ENCODE results near the gene HBE1. TPM values are rescaled to one million over a fixed set of nuclear protein-coding genes. Genes with fewer than 3 reads are reported as not detected.

The HBE1 gene
- total RNA-seq, 2 donors from 2014 or later, result not detected

- no peak overlapping the region for H3K27ac ChIP-seq
- H3K9me3 ChIP-seq, result no peaks in the 10 kb centered on the region
- TF ChIP-seq, protein P1, sequence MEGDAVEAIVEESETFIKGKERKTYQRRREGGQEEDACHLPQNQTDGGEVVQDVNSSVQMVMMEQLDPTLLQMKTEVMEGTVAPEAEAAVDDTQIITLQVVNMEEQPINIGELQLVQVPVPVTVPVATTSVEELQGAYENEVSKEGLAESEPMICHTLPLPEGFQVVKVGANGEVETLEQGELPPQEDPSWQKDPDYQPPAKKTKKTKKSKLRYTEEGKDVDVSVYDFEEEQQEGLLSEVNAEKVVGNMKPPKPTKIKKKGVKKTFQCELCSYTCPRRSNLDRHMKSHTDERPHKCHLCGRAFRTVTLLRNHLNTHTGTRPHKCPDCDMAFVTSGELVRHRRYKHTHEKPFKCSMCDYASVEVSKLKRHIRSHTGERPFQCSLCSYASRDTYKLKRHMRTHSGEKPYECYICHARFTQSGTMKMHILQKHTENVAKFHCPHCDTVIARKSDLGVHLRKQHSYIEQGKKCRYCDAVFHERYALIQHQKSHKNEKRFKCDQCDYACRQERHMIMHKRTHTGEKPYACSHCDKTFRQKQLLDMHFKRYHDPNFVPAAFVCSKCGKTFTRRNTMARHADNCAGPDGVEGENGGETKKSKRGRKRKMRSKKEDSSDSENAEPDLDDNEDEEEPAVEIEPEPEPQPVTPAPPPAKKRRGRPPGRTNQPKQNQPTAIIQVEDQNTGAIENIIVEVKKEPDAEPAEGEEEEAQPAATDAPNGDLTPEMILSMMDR (IDR thresholded peaks at IDR 0.05), result no peak
- no peak for TF ChIP-seq POLR2A (IDR thresholded peaks at IDR 0.05)
- H3K36me3 ChIP-seq (replicated peaks in 1 of 2; ENCODE audit: insufficient read depth in 1 of 2, low read depth in 2 of 2), result no peaks in the 10 kb centered on the region
- ATAC-seq, result no peak
- no peak for DNase-seq
- no peak overlapping the region for H3K4me3 ChIP-seq
- intact Hi-C loops (cut with DNase I), result no loop called here
- H3K4me1 ChIP-seq, result no peaks in the 10 kb centered on the region
- H3K27me3 ChIP-seq, result no peaks in the 10 kb centered on the region
Measured at GRCh38 chr11:5239046-5239445, 30.7 kb downstream of the HBE1 start.

DNA sequence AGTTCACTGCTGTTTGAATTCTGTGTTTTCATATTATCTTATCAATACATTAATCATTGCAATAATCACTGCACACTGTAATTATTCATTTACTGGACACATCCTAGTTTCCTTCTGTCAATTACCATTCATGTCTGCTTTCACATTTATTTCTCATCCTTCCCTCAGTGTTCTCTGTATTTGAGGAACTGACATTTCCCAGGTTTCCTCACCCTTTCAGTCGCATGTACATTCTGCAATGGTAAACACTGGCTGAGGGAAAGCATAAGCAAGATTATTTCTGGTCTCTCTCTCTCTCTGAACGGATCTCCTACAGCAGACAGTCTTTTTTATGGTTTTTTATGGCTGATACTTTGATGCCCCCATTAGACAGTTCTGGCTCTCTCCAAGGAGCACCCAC lies 31.3 kb downstream of the HBE1 start:
- no peak overlapping the region for H3K4me3 ChIP-seq
- intact Hi-C loops (cut with DNase I), result no loop called here
- H3K27ac ChIP-seq, result no peak overlapping the region
- no peak for ATAC-seq
- DNase-seq, result no peak
- H3K9me3 ChIP-seq, result no peaks in the 10 kb centered on the region
- WGBS, 2 donors, result 27 to 29% methylated on average over 2 of the region's 2 CpGs
- no peaks in the 10 kb centered on the region for H3K4me1 ChIP-seq
- H3K27me3 ChIP-seq, result no peaks in the 10 kb centered on the region
- H3K36me3 ChIP-seq (replicated peaks in 1 of 2; ENCODE audit: insufficient read depth in 1 of 2, low read depth in 2 of 2), result no peaks in the 10 kb centered on the region
- no peak for TF ChIP-seq POLR2A (IDR thresholded peaks at IDR 0.05)
- TF ChIP-seq, protein P1 (IDR thresholded peaks at IDR 0.05), result no peak

DNA sequence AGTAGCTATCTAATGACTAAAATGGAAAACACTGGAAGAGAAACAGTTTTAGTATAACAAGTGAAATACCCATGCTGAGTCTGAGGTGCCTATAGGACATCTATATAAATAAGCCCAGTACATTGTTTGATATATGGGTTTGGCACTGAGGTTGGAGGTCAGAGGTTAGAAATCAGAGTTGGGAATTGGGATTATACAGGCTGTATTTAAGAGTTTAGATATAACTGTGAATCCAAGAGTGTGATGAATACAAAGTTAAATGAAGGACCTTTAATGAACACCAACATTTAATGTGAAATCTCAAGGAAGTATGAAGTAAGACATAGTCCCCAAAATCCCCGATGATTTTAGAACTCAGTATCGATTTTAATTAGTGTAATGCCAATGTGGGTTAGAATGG lies 32.3 kb downstream of the HBE1 start:
- Histone ChIP-seq H3K4me3 (no peak overlapping the region), H3K36me3 (replicated peaks in 1 of 2; ENCODE audit: insufficient read depth in 1 of 2, low read depth in 2 of 2) (no peaks in the 10 kb centered on the region), H3K27ac (no peak overlapping the region), H3K9me3 (no peaks in the 10 kb centered on the region), H3K27me3 (no peaks in the 10 kb centered on the region), H3K4me1 (no peaks in the 10 kb centered on the region)
- intact Hi-C loops (cut with DNase I), result no loop called here
- TF ChIP-seq, protein P1 (IDR thresholded peaks at IDR 0.05), result no peak
- TF ChIP-seq POLR2A (IDR thresholded peaks at IDR 0.05), result no peak
- 73 to 76% methylated on average over 2 of the region's 2 CpGs for WGBS, 2 donors
- ATAC-seq (no peak), DNase-seq (no peak)

DNA sequence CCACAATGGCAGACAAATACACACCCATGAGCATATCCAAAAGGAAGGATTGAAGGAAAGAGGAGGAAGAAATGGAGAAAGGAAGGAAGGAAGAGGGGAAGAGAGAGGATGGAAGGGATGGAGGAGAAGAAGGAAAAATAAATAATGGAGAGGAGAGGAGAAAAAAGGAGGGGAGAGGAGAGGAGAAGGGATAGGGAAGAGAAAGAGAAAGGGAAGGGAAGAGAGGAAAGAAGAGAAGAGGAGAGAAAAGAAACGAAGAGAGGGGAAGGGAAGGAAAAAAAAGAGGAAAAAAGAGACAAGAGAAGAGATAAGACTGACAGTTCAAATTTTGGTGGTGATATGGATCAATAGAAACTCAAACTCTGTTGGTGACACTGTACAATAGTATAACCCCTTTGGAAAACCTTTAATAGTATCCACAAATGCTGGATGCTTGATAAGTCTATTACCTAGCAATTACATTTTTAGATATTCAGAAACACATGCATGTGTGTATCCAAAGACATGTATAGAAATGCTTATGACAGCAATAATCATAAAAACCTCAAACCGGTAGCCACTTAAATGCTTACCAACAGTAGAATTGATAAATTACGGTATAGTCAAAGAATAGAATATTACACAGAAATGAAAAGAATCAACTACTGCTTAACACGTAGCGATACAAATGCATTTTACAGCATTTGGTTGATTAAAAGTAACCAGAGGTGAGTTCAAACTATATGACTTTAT lies 34.2 kb downstream of the HBE1 start:
- H3K4me3 ChIP-seq, result no peak overlapping the region
- H3K27ac ChIP-seq, result no peak overlapping the region
- TF ChIP-seq, protein P1 (IDR thresholded peaks at IDR 0.05), result no peak
- no peaks in the 10 kb centered on the region for H3K27me3 ChIP-seq
- ATAC-seq (no peak), DNase-seq (no peak)
- intact Hi-C loops (cut with DNase I), result no loop called here
- H3K36me3 ChIP-seq (replicated peaks in 1 of 2; ENCODE audit: insufficient read depth in 1 of 2, low read depth in 2 of 2), result no peaks in the 10 kb centered on the region
- WGBS, 2 donors, result 71 to 76% methylated on average over 5 of the region's 5 CpGs
- no peaks in the 10 kb centered on the region for H3K9me3 ChIP-seq
- no peaks in the 10 kb centered on the region for H3K4me1 ChIP-seq

- ATAC-seq, result no peak
- WGBS, 2 donors, result 25 to 39% methylated on average over 2 of the region's 2 CpGs
- intact Hi-C loops (cut with DNase I), result no loop called here
Measured at GRCh38 chr11:5234381-5234834, 35.3 kb downstream of the HBE1 start, which contains the start of gene HBD. TSS of gene HBD (minus strand) at chr11:5234483. CDS start at chr11:5234433, 50 bp downstream.

More at GRCh38 chr11:5234381-5234834, 35.3 kb downstream of the HBE1 start, which contains the start of gene HBD:
- Histone ChIP-seq H3K36me3 (replicated peaks in 1 of 2; ENCODE audit: insufficient read depth in 1 of 2, low read depth in 2 of 2) (no peaks in the 10 kb centered on the region), H3K9me3 (no peaks in the 10 kb centered on the region), H3K27me3 (no peaks in the 10 kb centered on the region), H3K27ac (no peak within 1 kb of the TSS), H3K4me3 (no peak within 1 kb of the TSS), H3K4me1 (no peaks in the 10 kb centered on the region)
- DNase-seq, result no peak
- TF ChIP-seq, protein P1 (IDR thresholded peaks at IDR 0.05), result no peak
- TF ChIP-seq POLR2A (IDR thresholded peaks at IDR 0.05), result no peak

Data from body of pancreas (tissue), 4 donors.